Upper lobe of right lung (tissue), 1 donor: ENCODE measurements around the gene LRRC43. TPM values are rescaled to one million over a fixed set of nuclear protein-coding genes. Genes with fewer than 3 reads are reported as not detected.
"Not testable (repeated sequence)": the region's sequence is repeated elsewhere in the genome, so short reads cannot be mapped to it uniquely, and the experiment has no call there.

Experiments
- ATAC-seq: fragments of 200-7000 bp; cut with Tn5 transposase; one replicate; pipeline ENCODE4 v1.9.1; 2020; ENCODE audit warnings: mild to moderate bottlenecking, moderate library complexity
- DNase-seq: peaks from one replicate; pipeline ENCODE4 v3.0.0-alpha.2; 2020
- H3K27ac ChIP-seq: fragments of 200-600 bp; one replicate; pipeline ENCODE4 v1.8.0; 2022
- H3K27me3 ChIP-seq: fragments of 200-600 bp; one replicate; pipeline ENCODE4 v1.8.0; 2022; ENCODE audit warnings: mild to moderate bottlenecking
- H3K36me3 ChIP-seq: fragments of 200-600 bp; one replicate; pipeline ENCODE4 v1.8.0; 2022
- H3K4me1 ChIP-seq: fragments of 200-600 bp; one replicate; pipeline ENCODE4 v1.8.0; 2022
- H3K4me3 ChIP-seq: fragments of 200-600 bp; one replicate; pipeline ENCODE4 v1.8.0; 2022; ENCODE audit warnings: mild to moderate bottlenecking
- H3K9me3 ChIP-seq: fragments of 200-600 bp; one replicate; pipeline ENCODE4 v1.8.0; 2022
- CTCF ChIP-seq: fragments of 200-600 bp; IDR thresholded peaks from one replicate; pipeline ENCODE4 v1.8.0; 2022; ENCODE audit warnings: antibody characterized with exemption
- intact Hi-C: fragments of 100-400 bp; cut with DNase I; formaldehyde crosslinking; loops from one replicate; pipeline ENCODE4 v1.11.0; 2022
- total RNA-seq: library from RNA; stranded (reverse); fragmentation: NEBNext Ultra II Directional; extraction: Animal tissue kit (Norgen Biotek cat#: 25700); gene quantifications from one replicate; pipeline ENCODE4 v1.2.1, GENCODE V29; 2021
- donor health status: DM: no; HTN: yes; CAD: no; lungs with severe emphysema.

The LRRC43 gene
- total RNA-seq, 1 donor from 2014 or later = not detected

GRCh38 chr12:122199484-122200355 lies 16.8 kb downstream of the LRRC43 start:
- intact Hi-C loops = no loop called here
- TF ChIP-seq CTCF = no peak
- ATAC-seq (no peak), DNase-seq (peak; percentile 53)
- Histone ChIP-seq H3K36me3 (no peaks in the 10 kb centered on the region), H3K4me3 (no peak overlapping the region), H3K27ac (no peak overlapping the region), H3K4me1 (peaks cover 13% of the 10 kb centered on the region), H3K9me3 (no peaks in the 10 kb centered on the region), H3K27me3 (peaks cover 60% of the 10 kb centered on the region)

GRCh38 chr12:122200541-122201175 lies 17.7 kb downstream of the LRRC43 start:
- H3K4me3 ChIP-seq = no peak overlapping the region
- TF ChIP-seq CTCF = no peak
- no peaks in the 10 kb centered on the region for H3K9me3 ChIP-seq
- H3K4me1 ChIP-seq = peaks cover 13% of the 10 kb centered on the region
- H3K36me3 ChIP-seq = no peaks in the 10 kb centered on the region
- H3K27me3 ChIP-seq = peaks cover 63% of the 10 kb centered on the region
- ATAC-seq (no peak), DNase-seq (peak; percentile 59)
- intact Hi-C loops = no loop called here
- H3K27ac ChIP-seq = no peak overlapping the region

GRCh38 chr12:122201381-122201780 lies 18.5 kb downstream of the LRRC43 start:
- Histone ChIP-seq H3K36me3 (no peaks in the 10 kb centered on the region), H3K27ac (no peak overlapping the region), H3K4me3 (no peak overlapping the region), H3K4me1 (peaks cover 13% of the 10 kb centered on the region), H3K27me3 (peaks cover 63% of the 10 kb centered on the region), H3K9me3 (no peaks in the 10 kb centered on the region)
- ATAC-seq (no peak), DNase-seq (peak; percentile 40)
- no peak for TF ChIP-seq CTCF
- intact Hi-C loops = no loop called here

DNA sequence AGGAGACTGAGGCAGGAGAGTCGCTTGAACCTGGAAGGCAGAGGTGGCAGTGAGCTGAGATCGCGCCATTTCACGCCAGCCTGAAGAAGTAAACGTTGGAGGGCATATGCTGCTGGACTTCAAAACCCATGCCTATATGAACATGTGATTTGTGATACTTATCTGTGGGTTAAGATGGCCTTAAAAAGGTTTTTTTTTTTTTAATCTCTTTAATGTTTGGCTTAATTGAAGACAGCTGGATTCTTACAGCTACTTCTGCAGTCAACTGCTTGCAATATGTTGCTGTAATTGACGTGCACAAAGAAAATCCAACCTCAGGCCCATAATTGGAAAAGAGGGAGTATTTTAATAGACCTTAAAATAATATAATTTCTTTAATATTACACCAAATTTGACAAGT lies 19.1 kb downstream of the LRRC43 start:
- TF ChIP-seq CTCF = no peak
- Histone ChIP-seq H3K4me3 (no peak overlapping the region), H3K9me3 (no peaks in the 10 kb centered on the region), H3K27me3 (peaks cover 63% of the 10 kb centered on the region), H3K27ac (no peak overlapping the region), H3K36me3 (no peaks in the 10 kb centered on the region), H3K4me1 (peaks cover 13% of the 10 kb centered on the region)
- intact Hi-C loops = no loop called here
- ATAC-seq (no peak), DNase-seq (no peak)

GRCh38 chr12:122202811-122203210 lies 19.9 kb downstream of the LRRC43 start:
- H3K36me3 ChIP-seq, intact Hi-C loops, H3K9me3 ChIP-seq, H3K27ac ChIP-seq, DNase-seq, ATAC-seq: not testable (repeated sequence)
- H3K27me3 ChIP-seq = peaks cover 63% of the 10 kb centered on the region
- H3K4me3 ChIP-seq = peak overlapping the region; percentile 64
- peaks cover 13% of the 10 kb centered on the region for H3K4me1 ChIP-seq
